Lower leg skin (tissue), 4 donors: ENCODE measurements around the gene MYADML2. TPM values are rescaled to one million over a fixed set of nuclear protein-coding genes. Genes with fewer than 3 reads are reported as not detected.

Experiments
- DNase-seq, 2 donors: peaks; one replicate each; pipeline ENCODE4 v3.0.0-alpha.2; 2019; ENCODE audit warnings: low spot score in 2 of 2
- H3K4me3 ChIP-seq: fragments of 200-600 bp; sonication (generic); 2 replicates; pipeline ENCODE4 v1.5.1; 2017; ENCODE audit warnings: mild to moderate bottlenecking, low read depth; ENCODE audit not compliant: poor library complexity, severe bottlenecking
- POLR2A ChIP-seq, 2 donors: fragments of 450-650 bp; IDR thresholded peaks; one replicate each; pipeline ENCODE4 v1.6.1; 2016 to 2017; ENCODE audit warnings: antibody characterized with exemption in 2 of 2, mild to moderate bottlenecking in 1 of 2, moderate library complexity in 1 of 2
- WGBS, 2 donors: methylation state at CpG; one replicate each; pipeline ENCODE4 v1.1.5; 2018; 5-methylcytosine and 5-hydroxymethylcytosine counted together
- intact Hi-C: fragments of 100-400 bp; cut with DNase I; formaldehyde crosslinking; loops from one replicate; pipeline ENCODE4 v1.15.0; 2023; ENCODE audit warnings: low total_unique reads
- total RNA-seq, 4 donors: library from RNA; depleted of rRNA; stranded (reverse); fragments of >200 nt; gene quantifications; one replicate each; pipeline ENCODE4 v1.1.0, GENCODE V29; 2016
- TF ChIP-seq, protein P1 (sequence below), 3 donors: fragments of 450-650 bp; IDR thresholded peaks; one replicate each; pipeline ENCODE4 v1.5.1; 2016; ENCODE audit warnings: antibody characterized with exemption in 3 of 3, mild to moderate bottlenecking in 3 of 3, moderate library complexity in 2 of 3

The MYADML2 gene
- not detected for total RNA-seq

GRCh38 chr17:81947189-81947588, at the start of gene MYADML2:
Gene MYADML2 (minus strand): TSS chr17:81947233. CDS start chr17:81941741, 5,492 bp downstream.
- intact Hi-C loops, result no loop called here
- no peak for DNase-seq
- 77 to 82% methylated on average over 13 of the region's 13 CpGs for WGBS, 2 donors
- TF ChIP-seq, protein P1, sequence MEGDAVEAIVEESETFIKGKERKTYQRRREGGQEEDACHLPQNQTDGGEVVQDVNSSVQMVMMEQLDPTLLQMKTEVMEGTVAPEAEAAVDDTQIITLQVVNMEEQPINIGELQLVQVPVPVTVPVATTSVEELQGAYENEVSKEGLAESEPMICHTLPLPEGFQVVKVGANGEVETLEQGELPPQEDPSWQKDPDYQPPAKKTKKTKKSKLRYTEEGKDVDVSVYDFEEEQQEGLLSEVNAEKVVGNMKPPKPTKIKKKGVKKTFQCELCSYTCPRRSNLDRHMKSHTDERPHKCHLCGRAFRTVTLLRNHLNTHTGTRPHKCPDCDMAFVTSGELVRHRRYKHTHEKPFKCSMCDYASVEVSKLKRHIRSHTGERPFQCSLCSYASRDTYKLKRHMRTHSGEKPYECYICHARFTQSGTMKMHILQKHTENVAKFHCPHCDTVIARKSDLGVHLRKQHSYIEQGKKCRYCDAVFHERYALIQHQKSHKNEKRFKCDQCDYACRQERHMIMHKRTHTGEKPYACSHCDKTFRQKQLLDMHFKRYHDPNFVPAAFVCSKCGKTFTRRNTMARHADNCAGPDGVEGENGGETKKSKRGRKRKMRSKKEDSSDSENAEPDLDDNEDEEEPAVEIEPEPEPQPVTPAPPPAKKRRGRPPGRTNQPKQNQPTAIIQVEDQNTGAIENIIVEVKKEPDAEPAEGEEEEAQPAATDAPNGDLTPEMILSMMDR (IDR thresholded peaks at IDR 0.05), result no peak
- no peak for TF ChIP-seq POLR2A (IDR thresholded peaks at IDR 0.05)
- no peak within 1 kb of the TSS for H3K4me3 ChIP-seq

- intact Hi-C loops, result no loop called here
- H3K4me3 ChIP-seq, result no peak overlapping the region
- DNase-seq, result no peak
- 91 to 94% methylated on average over 21 to 25 of the region's 28 CpGs for WGBS, 2 donors
- TF ChIP-seq, protein P1 (IDR thresholded peaks at IDR 0.05), result no peak
- no peak for TF ChIP-seq POLR2A (IDR thresholded peaks at IDR 0.05)
Observed at GRCh38 chr17:81996232-81996756, 49.3 kb upstream of the MYADML2 start.

DNA sequence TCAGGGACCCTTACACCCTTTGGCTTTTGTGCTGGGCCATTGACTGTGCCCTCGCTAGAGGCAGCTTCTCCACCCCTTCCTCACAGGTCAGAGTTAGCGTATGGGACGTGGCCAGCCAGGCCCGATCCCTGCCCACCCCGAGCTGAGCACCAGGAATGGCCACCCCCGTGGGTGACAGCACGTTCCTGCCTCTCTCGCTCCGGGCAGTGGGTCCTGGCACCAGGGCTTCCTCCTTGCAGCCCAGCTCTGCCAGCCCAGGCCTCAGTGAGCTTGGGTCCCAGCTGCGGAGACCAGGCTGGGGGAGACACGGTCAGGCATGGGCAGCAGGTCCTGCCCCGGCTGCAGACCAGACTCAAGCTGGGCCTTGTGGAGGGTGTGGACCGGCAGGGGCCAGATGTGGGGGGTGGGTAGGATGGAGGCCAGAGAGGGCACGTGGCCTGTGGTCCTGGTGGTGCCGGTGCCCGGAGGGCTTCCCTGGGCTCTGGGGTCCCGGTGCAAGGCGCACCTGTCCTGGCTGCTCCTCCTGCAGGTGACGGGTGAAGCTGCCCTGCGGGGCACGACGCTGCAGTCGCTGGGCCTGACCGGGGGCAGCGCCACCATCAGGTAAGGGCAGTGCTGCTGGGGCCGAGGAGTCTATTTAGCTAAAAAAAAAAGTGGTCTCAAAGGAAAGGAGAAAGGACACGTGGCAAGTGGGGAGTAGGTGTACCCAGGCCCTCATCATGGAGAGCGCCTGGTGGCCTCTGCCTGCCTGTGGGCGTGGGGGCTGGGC, 48.6 kb upstream of the MYADML2 start:
- intact Hi-C loops, result no loop called here
- 93 to 96% methylated on average over 28 to 29 of the region's 29 CpGs for WGBS, 2 donors

GRCh38 chr17:81994593-81995462, 47.8 kb upstream of the MYADML2 start:
- no peak for DNase-seq
- H3K4me3 ChIP-seq, result no peak overlapping the region
- intact Hi-C loops, result no loop called here
- TF ChIP-seq POLR2A (IDR thresholded peaks at IDR 0.05), result no peak
- TF ChIP-seq, protein P1 (IDR thresholded peaks at IDR 0.05), result no peak
- WGBS, 2 donors, result 82 to 85% methylated on average over 34 to 36 of the region's 39 CpGs

More for the DNA sequence above, 48.6 kb upstream of the MYADML2 start:
- DNase-seq, result no peak
- no peak overlapping the region for H3K4me3 ChIP-seq
- TF ChIP-seq, protein P1 (IDR thresholded peaks at IDR 0.05), result no peak
- TF ChIP-seq POLR2A (IDR thresholded peaks at IDR 0.05), result no peak

GRCh38 chr17:81993729-81994592, 46.9 kb upstream of the MYADML2 start:
- H3K4me3 ChIP-seq, result no peak overlapping the region
- 95 to 96% methylated on average over 25 to 31 of the region's 37 CpGs for WGBS, 2 donors
- DNase-seq, result no peak
- TF ChIP-seq POLR2A (IDR thresholded peaks at IDR 0.05), result no peak
- TF ChIP-seq, protein P1 (IDR thresholded peaks at IDR 0.05), result peak in 1 of 3 donors; percentile 33
- intact Hi-C loops, result no loop called here
